ENCODE data around the gene CFAP210.

The CFAP210 gene

DNA sequence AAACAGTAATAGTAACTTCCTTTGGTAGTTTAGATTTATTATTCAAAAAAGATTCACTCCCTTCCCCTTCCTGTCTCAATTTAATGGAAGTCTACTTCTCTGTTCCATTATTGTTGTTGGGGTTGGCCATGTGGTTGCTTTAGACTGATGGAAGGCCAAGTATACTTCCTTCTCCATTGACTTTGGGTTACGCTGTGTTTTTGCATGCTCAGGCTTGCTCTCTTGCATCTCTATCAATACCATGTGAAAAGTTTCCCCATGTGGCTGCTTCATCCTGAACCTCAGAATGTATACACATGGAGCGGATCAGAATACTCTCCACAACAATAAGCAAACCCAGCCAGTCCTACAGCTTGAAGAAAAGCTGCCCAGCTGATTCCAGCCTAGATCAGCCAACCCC lies 20.3 kb downstream of the CFAP210 start:
- H3K4me3 ChIP-seq (ENCODE audit: low read depth, low read length) = no peak overlapping the region
- no peak overlapping the region for H3K27ac ChIP-seq (ENCODE audit: low read depth, low read length)
- no peaks in the 10 kb centered on the region for H3K36me3 ChIP-seq (ENCODE audit: control insufficient read depth, insufficient read depth, low read length)
- H3K9me3 ChIP-seq (ENCODE audit: control insufficient read depth, insufficient read depth, low read length) = no peaks in the 10 kb centered on the region
- H3K9ac ChIP-seq (ENCODE audit: low read depth, low read length) = no peak overlapping the region
- H3K4me1 ChIP-seq (ENCODE audit: control insufficient read depth, insufficient read depth, low read length) = peaks cover 6% of the 10 kb centered on the region; the same call in 1 of the 2 replicates
- H3K27me3 ChIP-seq (ENCODE audit: control insufficient read depth, insufficient read depth, low read length) = no peaks in the 10 kb centered on the region

DNA sequence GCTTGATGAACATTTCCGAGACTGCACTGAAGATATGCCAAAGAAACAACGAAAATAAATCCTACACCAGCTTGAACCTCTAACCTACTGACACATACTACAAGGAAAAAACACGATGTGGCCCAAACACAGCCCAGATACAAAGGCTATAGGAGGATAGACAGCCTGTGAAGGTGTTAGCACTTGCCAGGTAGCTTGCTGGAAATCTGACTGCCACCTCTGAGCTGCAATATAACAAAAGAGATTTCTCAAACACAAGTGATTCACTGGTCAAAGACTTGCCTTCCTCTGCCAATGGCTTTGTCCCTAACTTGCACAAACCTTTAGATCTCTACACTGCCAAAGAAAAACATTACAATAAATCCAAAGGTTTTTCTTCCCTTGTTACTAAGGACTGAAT lies 21.1 kb downstream of the CFAP210 start:
- no peak overlapping the region for H3K4me3 ChIP-seq (ENCODE audit: low read depth, low read length)
- no peaks in the 10 kb centered on the region for H3K9me3 ChIP-seq (ENCODE audit: control insufficient read depth, insufficient read depth, low read length)
- no peaks in the 10 kb centered on the region for H3K27me3 ChIP-seq (ENCODE audit: control insufficient read depth, insufficient read depth, low read length)
- H3K9ac ChIP-seq (ENCODE audit: low read depth, low read length) = no peak overlapping the region
- no peaks in the 10 kb centered on the region for H3K36me3 ChIP-seq (ENCODE audit: control insufficient read depth, insufficient read depth, low read length)
- peaks cover 6% of the 10 kb centered on the region; the same call in 1 of the 2 replicates for H3K4me1 ChIP-seq (ENCODE audit: control insufficient read depth, insufficient read depth, low read length)
- no peak overlapping the region for H3K27ac ChIP-seq (ENCODE audit: low read depth, low read length)

DNA sequence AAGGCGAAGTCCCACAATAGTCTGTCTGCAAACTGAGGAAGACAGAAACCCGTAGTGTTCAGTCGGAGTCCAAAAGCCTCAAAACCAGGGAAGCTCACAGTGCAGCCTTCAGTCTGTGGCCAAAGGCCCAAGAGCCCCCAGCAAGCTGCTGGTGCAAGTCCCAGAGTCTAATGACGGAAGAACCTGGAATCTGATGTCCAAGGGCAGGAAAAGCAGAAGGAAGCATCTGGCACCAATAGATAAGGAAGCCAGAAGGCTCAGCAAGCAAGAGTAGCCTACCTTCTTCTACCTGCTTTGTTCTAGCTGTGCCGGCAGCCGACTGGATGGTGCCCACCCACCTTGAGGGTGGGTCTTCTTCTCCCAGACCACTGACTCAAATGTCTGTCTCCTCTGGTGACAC lies 21.8 kb downstream of the CFAP210 start:
- H3K36me3 ChIP-seq (ENCODE audit: control insufficient read depth, insufficient read depth, low read length) = no peaks in the 10 kb centered on the region
- H3K4me1 ChIP-seq (ENCODE audit: control insufficient read depth, insufficient read depth, low read length) = peaks cover 6% of the 10 kb centered on the region; the same call in 1 of the 2 replicates
- no peaks in the 10 kb centered on the region for H3K27me3 ChIP-seq (ENCODE audit: control insufficient read depth, insufficient read depth, low read length)
- H3K4me3 ChIP-seq (ENCODE audit: low read depth, low read length) = no peak overlapping the region
- no peaks in the 10 kb centered on the region for H3K9me3 ChIP-seq (ENCODE audit: control insufficient read depth, insufficient read depth, low read length)
- H3K9ac ChIP-seq (ENCODE audit: low read depth, low read length) = no peak overlapping the region
- H3K27ac ChIP-seq (ENCODE audit: low read depth, low read length) = no peak overlapping the region

DNA sequence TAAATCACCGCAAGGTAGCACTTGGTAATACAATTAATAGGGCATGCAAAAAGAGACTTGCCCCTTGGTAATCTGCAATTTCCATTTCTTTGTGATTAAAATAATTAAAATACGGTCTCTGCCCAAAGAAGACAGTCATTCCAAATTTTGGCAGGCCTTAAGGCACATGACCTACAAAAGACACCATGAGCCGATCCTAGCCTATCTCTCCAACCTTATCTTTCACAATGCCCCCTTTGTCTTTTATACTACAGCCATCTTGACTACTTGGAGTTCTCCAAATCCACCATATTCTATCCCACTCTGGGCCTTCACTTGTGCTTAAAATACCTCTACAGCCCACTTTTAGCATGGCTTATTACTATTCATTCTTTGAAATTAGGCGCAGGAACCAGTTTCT lies 23.3 kb downstream of the CFAP210 start:
- no peaks in the 10 kb centered on the region for H3K27me3 ChIP-seq (ENCODE audit: control insufficient read depth, insufficient read depth, low read length)
- no peak overlapping the region for H3K9ac ChIP-seq (ENCODE audit: low read depth, low read length)
- no peaks in the 10 kb centered on the region for H3K9me3 ChIP-seq (ENCODE audit: control insufficient read depth, insufficient read depth, low read length)
- H3K36me3 ChIP-seq (ENCODE audit: control insufficient read depth, insufficient read depth, low read length) = no peaks in the 10 kb centered on the region
- no peak overlapping the region for H3K4me3 ChIP-seq (ENCODE audit: low read depth, low read length)
- no peak overlapping the region for H3K27ac ChIP-seq (ENCODE audit: low read depth, low read length)
- no peaks in the 10 kb centered on the region for H3K4me1 ChIP-seq (ENCODE audit: control insufficient read depth, insufficient read depth, low read length)

DNA sequence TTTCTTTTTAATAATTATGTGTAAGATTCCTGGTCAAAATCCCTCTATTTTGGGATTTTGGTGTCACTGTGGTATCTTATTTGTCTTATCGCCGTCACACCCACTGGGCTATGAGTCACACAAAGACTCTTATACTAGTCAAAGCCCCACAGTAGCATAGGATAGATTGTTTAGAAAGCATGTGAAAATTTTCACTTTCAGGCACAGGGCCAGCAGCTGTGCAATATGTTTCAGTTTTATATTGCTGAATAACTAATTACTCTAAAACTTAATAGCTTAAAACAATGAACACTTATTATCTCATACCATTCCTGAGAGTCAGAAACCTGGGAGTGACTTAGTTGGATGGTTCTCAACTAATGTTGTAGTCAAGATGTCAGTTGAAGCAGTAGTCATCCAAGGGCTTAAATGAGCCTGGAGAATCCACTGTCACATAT lies 24.0 kb downstream of the CFAP210 start:
- Histone ChIP-seq H3K9me3 (ENCODE audit: control insufficient read depth, insufficient read depth, low read length) (no peaks in the 10 kb centered on the region), H3K27ac (ENCODE audit: low read depth, low read length) (no peak overlapping the region), H3K36me3 (ENCODE audit: control insufficient read depth, insufficient read depth, low read length) (no peaks in the 10 kb centered on the region), H3K9ac (ENCODE audit: low read depth, low read length) (no peak overlapping the region), H3K4me3 (ENCODE audit: low read depth, low read length) (no peak overlapping the region), H3K4me1 (ENCODE audit: control insufficient read depth, insufficient read depth, low read length) (no peaks in the 10 kb centered on the region), H3K27me3 (ENCODE audit: control insufficient read depth, insufficient read depth, low read length) (no peaks in the 10 kb centered on the region)

DNA sequence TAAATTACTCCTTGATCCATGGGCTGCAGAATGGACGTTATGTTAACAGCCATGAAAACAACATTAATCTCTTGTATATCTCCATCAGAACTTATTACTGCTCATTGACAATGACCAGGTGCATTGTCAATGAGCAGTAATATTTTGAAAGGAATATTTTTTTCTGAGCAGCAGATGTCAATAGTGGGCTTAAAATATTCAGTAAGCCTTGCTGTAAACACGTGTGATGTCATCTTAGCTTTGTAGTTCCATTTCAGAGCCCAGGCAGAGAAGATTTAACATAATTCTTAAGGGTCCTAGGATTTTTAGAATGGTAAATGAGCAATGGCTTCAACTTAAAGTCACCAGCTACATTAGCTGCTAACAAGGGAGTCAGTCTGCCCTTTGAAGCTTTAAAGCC lies 26.6 kb downstream of the CFAP210 start:
- Histone ChIP-seq H3K27ac (ENCODE audit: low read depth, low read length) (no peak overlapping the region), H3K27me3 (ENCODE audit: control insufficient read depth, insufficient read depth, low read length) (no peaks in the 10 kb centered on the region), H3K9me3 (ENCODE audit: control insufficient read depth, insufficient read depth, low read length) (no peaks in the 10 kb centered on the region), H3K4me3 (ENCODE audit: low read depth, low read length) (no peak overlapping the region), H3K9ac (ENCODE audit: low read depth, low read length) (no peak overlapping the region), H3K36me3 (ENCODE audit: control insufficient read depth, insufficient read depth, low read length) (no peaks in the 10 kb centered on the region), H3K4me1 (ENCODE audit: control insufficient read depth, insufficient read depth, low read length) (no peaks in the 10 kb centered on the region)

DNA sequence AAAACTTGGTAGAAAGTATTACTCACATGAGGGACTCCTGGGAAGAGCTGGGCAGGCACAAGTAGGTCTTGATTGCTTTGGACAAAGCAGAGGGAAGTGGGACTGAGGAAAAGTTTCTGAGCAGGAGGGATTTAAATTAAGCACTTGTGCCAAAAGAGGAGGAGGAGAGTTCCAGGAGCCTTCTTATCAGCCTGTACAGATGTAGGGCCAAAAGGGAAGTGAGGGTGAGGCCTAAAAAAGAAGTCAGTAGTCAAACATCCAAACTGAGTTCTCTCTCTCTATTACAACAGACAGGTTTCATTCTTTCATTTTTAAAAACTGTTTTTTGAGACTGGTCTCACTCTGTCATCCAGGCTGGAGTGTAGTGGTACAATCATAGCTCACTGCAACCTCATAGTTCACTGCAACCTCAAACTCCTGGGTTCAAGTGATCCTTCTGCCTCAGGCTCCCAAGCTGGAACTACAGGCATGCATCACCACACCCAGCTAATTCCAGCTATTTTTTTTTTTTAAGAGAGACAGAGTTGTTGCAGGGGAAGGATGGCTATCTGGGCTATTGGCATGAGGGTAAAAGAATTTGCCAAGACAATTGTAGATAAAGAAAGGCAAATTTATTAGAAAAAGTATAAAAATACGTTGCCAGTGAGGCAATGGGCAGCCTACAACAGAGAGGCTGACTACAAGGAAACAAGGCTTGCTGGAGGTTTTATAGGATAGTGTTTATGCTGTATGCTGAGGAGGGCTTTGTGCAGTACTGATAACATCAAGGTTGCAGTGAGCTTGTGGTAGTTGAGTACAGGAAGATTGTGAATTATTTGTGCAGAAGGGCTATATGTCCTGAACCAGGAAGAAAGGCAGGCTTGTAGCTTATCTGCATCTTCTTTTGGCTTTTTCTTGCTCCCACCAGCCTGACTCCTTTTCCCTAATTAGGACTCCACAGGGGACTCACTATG lies 29.0 kb downstream of the CFAP210 start:
- Histone ChIP-seq H3K9me3 (ENCODE audit: control insufficient read depth, insufficient read depth, low read length) (no peaks in the 10 kb centered on the region), H3K4me3 (ENCODE audit: low read depth, low read length) (no peak overlapping the region)

DNA sequence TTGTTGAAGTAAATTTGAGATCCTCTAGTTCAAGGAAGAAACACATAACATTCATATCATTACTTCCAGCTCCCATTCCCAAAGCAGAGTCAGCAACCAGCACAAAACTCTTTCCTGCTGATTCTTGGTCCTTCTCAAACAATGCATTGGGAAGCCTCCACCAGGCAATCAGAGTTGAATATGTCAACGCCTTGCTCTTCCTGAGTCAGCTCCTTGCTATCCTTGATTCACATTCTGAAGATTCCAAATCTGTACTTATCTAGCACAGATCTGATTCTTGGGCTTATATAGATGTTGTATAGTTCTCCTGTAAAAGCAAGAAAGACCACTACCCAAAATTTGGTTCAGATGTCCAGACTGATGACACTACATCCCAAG lies 29.6 kb downstream of the CFAP210 start:
- Histone ChIP-seq H3K36me3 (ENCODE audit: control insufficient read depth, insufficient read depth, low read length) (no peaks in the 10 kb centered on the region), H3K27me3 (ENCODE audit: control insufficient read depth, insufficient read depth, low read length) (no peaks in the 10 kb centered on the region), H3K27ac (ENCODE audit: low read depth, low read length) (no peak overlapping the region), H3K9me3 (ENCODE audit: control insufficient read depth, insufficient read depth, low read length) (no peaks in the 10 kb centered on the region), H3K4me3 (ENCODE audit: low read depth, low read length) (no peak overlapping the region), H3K9ac (ENCODE audit: low read depth, low read length) (no peak overlapping the region), H3K4me1 (ENCODE audit: control insufficient read depth, insufficient read depth, low read length) (no peaks in the 10 kb centered on the region)

More for the DNA sequence above, 29.0 kb downstream of the CFAP210 start:
- Histone ChIP-seq H3K4me1 (ENCODE audit: control insufficient read depth, insufficient read depth, low read length) (no peaks in the 10 kb centered on the region), H3K36me3 (ENCODE audit: control insufficient read depth, insufficient read depth, low read length) (no peaks in the 10 kb centered on the region), H3K9ac (ENCODE audit: low read depth, low read length) (no peak overlapping the region), H3K27me3 (ENCODE audit: control insufficient read depth, insufficient read depth, low read length) (no peaks in the 10 kb centered on the region), H3K27ac (ENCODE audit: low read depth, low read length) (no peak overlapping the region)

DNA sequence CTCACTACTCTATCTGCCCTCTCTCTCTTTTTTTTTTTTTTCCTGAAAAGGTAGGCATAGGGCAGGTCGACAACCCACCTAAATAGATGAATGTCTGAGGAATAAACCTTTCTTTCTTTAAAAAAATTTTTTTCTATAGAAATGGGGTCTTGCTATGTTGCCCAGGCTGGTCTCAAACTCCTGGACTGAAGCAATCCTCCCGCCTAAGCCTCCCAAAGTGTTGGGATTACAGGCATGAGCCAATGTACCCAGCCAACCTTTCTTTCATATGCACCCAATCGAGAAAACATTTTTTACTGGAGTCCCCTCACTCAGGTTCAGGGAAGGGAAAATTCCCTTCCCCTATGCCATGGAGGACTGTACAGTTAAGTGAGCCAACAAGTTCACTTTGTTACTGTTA lies 31.0 kb downstream of the CFAP210 start:
- no peak overlapping the region for H3K27ac ChIP-seq (ENCODE audit: low read depth, low read length)
- H3K36me3 ChIP-seq (ENCODE audit: control insufficient read depth, insufficient read depth, low read length) = no peaks in the 10 kb centered on the region
- H3K9ac ChIP-seq (ENCODE audit: low read depth, low read length) = no peak overlapping the region
- no peaks in the 10 kb centered on the region for H3K4me1 ChIP-seq (ENCODE audit: control insufficient read depth, insufficient read depth, low read length)
- H3K9me3 ChIP-seq (ENCODE audit: control insufficient read depth, insufficient read depth, low read length) = no peaks in the 10 kb centered on the region
- no peaks in the 10 kb centered on the region for H3K27me3 ChIP-seq (ENCODE audit: control insufficient read depth, insufficient read depth, low read length)
- no peak overlapping the region for H3K4me3 ChIP-seq (ENCODE audit: low read depth, low read length)

DNA sequence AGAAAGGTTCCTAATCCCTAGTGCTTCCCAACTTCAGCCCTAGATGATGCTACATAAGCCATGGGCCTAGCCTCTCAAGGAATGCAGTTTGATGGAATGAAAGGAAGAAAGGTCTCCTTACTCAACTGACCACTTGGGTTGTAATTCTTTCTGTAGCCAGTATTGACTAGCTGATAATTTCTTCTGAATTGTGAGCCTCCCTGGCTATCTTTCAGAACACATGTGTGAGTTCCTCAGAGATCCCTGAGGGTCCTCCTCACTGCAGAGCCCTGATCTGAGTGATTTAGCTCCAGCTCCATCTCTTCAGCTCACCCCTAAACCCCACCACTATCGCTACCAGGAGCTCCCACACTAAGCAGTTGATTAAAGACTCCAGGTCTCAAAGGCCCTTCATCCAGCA lies 31.5 kb downstream of the CFAP210 start:
- no peak overlapping the region for H3K9ac ChIP-seq (ENCODE audit: low read depth, low read length)
- H3K36me3 ChIP-seq (ENCODE audit: control insufficient read depth, insufficient read depth, low read length) = no peaks in the 10 kb centered on the region
- H3K4me1 ChIP-seq (ENCODE audit: control insufficient read depth, insufficient read depth, low read length) = no peaks in the 10 kb centered on the region
- no peaks in the 10 kb centered on the region for H3K27me3 ChIP-seq (ENCODE audit: control insufficient read depth, insufficient read depth, low read length)
- H3K9me3 ChIP-seq (ENCODE audit: control insufficient read depth, insufficient read depth, low read length) = no peaks in the 10 kb centered on the region
- no peak overlapping the region for H3K4me3 ChIP-seq (ENCODE audit: low read depth, low read length)
- H3K27ac ChIP-seq (ENCODE audit: low read depth, low read length) = no peak overlapping the region

DNA sequence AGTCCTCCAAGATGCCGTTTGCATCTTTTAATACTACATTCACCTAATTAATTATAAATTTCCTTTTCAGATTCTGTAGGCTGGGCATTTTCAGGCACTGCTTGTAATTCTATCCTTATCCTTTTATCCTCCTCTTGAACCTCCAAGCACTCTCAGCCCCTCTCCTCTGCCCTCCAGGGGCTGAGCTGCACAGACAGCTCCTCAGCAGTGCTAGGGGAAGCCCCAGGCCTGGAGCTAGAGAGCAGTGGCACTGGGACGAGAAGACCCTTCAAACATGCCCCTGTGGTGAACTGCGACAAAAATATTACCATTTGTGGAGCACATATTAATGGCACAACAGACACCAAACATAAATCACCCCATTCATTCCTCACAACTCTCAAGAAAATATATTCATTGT lies 32.9 kb downstream of the CFAP210 start:
- Histone ChIP-seq H3K9ac (ENCODE audit: low read depth, low read length) (no peak overlapping the region), H3K4me3 (ENCODE audit: low read depth, low read length) (no peak overlapping the region), H3K36me3 (ENCODE audit: control insufficient read depth, insufficient read depth, low read length) (no peaks in the 10 kb centered on the region), H3K27ac (ENCODE audit: low read depth, low read length) (no peak overlapping the region), H3K27me3 (ENCODE audit: control insufficient read depth, insufficient read depth, low read length) (no peaks in the 10 kb centered on the region), H3K4me1 (ENCODE audit: control insufficient read depth, insufficient read depth, low read length) (no peaks in the 10 kb centered on the region), H3K9me3 (ENCODE audit: control insufficient read depth, insufficient read depth, low read length) (no peaks in the 10 kb centered on the region)
